ENCODE results near the gene KLHDC10.

Gene KLHDC10

DNA sequence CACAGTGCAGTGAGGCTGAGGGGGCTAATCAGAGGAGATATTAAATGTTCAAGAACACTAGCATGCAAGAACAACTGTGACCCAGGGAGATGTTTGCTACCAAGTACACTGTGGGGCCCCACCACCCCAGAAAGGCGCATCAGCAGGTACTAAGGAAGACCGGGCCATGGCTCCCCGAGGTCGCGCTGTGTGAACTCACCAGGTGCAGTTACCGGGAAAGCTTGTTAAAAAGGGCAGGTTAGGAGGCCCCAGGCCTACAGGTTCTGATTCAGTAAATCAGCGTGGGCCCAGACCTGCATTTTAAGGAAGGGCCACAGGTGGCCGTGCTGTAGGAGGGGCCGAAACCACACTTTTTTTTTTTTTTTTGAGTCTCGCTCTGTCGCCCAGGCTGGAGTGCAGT, 80.3 kb downstream of the KLHDC10 start:
- TF ChIP-seq, protein P1, sequence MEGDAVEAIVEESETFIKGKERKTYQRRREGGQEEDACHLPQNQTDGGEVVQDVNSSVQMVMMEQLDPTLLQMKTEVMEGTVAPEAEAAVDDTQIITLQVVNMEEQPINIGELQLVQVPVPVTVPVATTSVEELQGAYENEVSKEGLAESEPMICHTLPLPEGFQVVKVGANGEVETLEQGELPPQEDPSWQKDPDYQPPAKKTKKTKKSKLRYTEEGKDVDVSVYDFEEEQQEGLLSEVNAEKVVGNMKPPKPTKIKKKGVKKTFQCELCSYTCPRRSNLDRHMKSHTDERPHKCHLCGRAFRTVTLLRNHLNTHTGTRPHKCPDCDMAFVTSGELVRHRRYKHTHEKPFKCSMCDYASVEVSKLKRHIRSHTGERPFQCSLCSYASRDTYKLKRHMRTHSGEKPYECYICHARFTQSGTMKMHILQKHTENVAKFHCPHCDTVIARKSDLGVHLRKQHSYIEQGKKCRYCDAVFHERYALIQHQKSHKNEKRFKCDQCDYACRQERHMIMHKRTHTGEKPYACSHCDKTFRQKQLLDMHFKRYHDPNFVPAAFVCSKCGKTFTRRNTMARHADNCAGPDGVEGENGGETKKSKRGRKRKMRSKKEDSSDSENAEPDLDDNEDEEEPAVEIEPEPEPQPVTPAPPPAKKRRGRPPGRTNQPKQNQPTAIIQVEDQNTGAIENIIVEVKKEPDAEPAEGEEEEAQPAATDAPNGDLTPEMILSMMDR (IDR thresholded peaks at IDR 0.05; ENCODE audit: low read depth, low read length) = no peak
- no peak overlapping the region for H3K4me3 ChIP-seq (ENCODE audit: low read depth, low read length)
- DNase-seq (ENCODE audit: low read depth, low spot score) = no peak
- in situ Hi-C loops (cut with HindIII; ENCODE audit: low sequenced_read_pairs) = no loop called here

DNA sequence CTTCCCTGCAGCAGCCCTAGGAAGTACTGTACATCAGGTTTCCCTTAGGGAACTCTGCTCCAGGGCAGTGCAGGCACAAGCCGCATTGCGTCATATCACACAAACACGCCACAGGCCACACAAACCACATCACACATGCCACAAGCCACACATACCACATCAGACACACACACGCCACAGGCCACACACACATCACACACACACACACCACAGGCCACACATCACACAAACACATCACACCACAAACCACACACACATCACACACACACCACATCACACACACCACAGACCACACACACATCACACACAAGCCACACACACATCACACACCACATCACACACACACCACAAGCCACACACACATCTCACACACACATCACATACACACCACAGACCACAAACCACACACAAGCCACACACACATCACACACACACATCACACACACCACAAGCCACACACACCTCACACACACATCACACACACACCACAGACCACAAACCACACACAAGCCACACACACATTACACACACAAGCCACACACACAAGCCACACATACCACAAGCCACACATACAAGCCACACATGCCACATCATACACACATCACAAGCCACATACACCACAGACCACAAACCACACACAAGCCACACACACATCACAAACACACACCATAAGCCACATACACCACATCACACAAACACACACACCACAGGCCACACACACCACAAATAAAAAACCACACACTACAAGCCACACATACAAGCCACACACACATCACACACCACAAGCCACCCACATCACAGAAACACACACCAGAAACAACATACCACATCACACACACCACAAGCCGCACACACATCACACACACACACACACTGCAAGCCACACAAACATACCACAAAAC, 81.5 kb downstream of the KLHDC10 start:
- TF ChIP-seq, protein P1 (IDR thresholded peaks at IDR 0.05; ENCODE audit: low read depth, low read length) = no peak
- DNase-seq (ENCODE audit: low read depth, low spot score) = no peak
- in situ Hi-C loops (cut with HindIII; ENCODE audit: low sequenced_read_pairs) = no loop called here
- no peak overlapping the region for H3K4me3 ChIP-seq (ENCODE audit: low read depth, low read length)

DNA sequence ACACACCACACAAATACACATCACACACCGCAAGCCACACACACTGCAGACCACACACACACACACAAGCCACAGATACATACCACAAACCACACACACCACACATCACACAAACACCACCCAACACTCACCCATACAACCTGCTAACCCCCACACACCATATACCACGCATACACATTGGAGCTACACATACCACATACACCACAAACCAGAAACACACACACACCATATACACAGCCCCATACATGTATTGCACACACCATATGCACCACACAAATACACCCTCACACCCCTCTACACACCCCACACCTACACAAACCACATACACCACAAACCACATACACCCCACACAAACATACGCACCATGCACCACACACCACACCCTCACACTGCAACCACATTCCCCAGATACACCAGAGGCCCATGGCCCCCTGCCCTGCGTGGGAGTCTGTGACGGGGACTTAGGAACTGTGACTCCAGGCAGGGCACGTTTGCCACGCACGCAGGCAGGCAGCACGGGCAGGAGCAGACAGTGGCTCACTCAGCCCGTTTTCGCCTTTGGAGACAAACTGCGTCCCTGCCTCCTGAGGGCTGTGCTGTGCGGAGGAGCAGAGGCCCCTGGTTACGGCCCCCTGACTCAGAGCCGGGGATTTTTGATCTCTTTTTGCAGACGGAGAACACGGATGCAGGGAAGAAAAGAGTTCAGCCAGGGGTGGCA, 82.3 kb downstream of the KLHDC10 start:
- TF ChIP-seq, protein P1 (IDR thresholded peaks at IDR 0.05; ENCODE audit: low read depth, low read length) = no peak
- H3K4me3 ChIP-seq (ENCODE audit: low read depth, low read length) = no peak overlapping the region
- DNase-seq (ENCODE audit: low read depth, low spot score) = no peak
- in situ Hi-C loops (cut with HindIII; ENCODE audit: low sequenced_read_pairs) = no loop called here

DNA sequence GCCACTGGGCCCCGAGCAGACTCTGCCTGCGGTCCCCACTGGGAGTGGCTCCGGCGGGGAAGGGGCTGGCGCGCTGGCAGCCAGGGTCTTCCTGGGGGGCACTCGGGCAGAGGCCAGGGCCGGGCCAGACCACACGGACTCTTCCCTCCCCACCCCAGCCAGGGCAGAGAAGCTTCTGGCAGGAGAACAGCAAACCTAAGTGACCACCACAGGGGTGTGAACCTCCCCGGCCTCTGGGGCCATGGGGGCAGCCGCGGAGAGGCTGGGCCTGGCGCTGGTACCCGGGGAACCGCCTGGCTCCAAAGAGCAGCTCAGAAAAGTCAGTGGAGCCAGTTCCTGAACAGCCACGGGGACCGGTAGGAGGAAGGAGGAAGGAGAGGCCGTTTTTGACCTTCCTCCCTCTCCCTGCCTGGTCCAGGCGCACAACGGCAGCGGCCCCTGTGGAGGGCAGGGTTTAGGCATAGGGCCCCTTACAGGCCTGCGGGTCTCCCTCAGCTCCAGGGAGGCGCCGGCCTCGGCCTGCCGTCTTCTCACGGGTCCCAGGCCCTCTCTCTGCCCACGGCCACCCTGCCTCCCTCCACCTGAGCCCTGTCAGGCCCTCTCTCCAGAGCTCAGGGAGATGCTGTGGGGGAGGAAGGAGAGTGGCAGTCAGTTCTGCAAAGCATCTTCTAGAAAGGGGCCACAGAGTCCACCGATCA, 83.0 kb downstream of the KLHDC10 start:
- TF ChIP-seq, protein P1 (IDR thresholded peaks at IDR 0.05; ENCODE audit: low read depth, low read length) = no peak
- no peak for DNase-seq (ENCODE audit: low read depth, low spot score)
- in situ Hi-C loops (cut with HindIII; ENCODE audit: low sequenced_read_pairs) = no loop called here
- no peak overlapping the region for H3K4me3 ChIP-seq (ENCODE audit: low read depth, low read length)

DNA sequence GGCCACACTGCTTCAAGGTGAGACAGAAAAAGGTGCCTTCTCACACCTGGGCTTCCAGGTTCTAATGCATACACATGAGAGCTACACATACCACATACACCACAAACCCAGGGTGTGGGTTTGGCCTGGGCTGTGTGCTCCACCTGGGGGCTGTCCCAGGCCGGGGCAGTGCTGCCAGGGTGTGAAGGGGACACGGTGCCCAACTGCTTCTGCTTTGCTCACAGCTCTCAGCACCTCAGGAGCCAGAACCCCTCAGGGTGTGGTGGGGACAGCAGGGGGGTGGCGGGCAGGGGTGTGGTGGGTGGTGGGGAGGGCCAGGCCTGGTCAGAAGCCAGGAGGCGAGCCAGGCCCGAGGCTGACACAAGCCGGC, 83.8 kb downstream of the KLHDC10 start:
- no peak overlapping the region for H3K4me3 ChIP-seq (ENCODE audit: low read depth, low read length)
- in situ Hi-C loops (cut with HindIII; ENCODE audit: low sequenced_read_pairs) = no loop called here
- no peak for DNase-seq (ENCODE audit: low read depth, low spot score)
- TF ChIP-seq, protein P1 (IDR thresholded peaks at IDR 0.05; ENCODE audit: low read depth, low read length) = no peak

DNA sequence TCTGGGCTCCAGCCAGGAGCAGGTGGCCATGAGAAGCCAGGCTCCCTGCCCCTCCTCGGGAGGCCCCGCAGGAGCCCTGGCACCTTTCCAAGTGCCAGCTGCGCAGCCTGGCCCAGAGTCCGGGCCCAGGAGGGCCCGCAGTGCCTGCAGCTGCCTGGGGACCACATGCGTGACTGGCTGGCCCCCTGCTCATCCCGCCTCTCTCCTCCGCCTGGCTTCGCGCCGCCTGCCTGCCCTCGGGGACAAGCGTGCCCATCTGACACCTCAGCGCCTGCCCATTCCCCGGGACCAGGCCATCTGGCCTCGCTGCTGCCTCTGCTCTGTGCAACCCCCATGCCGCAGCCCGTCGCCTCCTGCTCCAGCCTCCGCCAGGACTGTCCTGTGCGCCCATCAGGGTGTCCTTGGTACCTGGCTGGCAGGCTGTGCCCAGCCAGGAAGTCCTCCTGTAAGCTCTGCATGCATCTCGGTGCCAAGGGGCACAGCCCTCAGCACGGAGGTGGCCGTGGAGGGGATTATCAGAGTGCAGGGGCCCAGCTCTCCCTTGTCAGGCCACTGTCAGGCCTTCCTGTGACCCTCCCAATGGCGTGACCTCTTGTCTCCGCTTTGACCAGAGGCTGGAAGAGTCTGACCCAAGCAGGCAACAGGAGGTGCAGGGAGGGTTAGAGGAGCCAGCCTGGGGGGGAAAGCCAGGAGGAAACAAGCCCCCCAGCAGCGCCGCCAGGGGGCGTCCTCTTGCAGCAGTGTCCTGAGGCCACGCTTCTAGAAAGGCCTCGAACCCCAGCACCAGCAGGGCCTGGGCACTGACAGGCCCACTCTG, 84.4 kb downstream of the KLHDC10 start:
- in situ Hi-C loops (cut with HindIII; ENCODE audit: low sequenced_read_pairs) = no loop called here
- no peak for DNase-seq (ENCODE audit: low read depth, low spot score)
- TF ChIP-seq, protein P1 (IDR thresholded peaks at IDR 0.05; ENCODE audit: low read depth, low read length) = peak; percentile 39
- H3K4me3 ChIP-seq (ENCODE audit: low read depth, low read length) = no peak overlapping the region

All from astrocyte of the spinal cord (primary cell).